ENCODE measurements around the gene SPATS2.

DNA sequence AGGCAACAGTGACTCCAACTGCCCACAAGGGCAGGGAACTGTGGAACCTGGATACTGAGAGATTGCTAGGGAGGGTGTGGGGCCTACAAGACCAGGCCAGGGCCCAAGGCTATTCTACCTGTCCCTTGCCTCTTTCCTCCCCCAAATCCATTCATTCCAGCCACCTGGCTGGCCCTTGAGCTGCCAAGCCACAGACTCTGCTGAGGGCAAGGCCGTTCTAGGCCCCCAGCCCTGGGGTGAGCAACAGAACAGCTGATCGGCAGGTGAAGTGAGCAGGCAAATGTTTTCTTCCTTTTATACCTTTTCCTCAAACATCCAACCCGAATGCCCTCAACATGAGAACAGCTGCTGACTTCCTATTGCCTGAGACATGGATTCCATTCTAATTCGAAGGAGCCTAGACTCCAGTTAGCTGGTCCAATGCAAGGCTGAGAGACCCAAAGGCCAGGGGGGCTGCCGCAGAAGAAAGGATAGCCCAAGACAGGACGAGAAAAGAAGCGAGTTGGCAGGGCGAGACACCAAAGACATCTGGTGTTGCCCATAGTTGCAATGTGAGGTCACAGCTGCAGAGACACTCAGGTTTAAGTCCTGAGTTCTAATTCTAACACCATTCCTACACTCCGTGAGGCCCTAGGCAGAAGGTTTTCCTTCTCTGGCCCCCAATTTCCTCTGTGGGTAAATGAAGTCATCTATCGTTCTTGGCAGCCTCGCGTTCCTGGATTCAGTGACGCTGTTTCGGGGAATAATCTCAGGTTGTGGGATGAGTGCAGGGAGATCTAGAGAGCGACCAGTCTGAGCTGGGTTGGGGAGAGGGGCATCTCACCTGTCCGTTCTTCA lies 31.9 kb upstream of the SPATS2 start:
- TF ChIP-seq, protein P1, sequence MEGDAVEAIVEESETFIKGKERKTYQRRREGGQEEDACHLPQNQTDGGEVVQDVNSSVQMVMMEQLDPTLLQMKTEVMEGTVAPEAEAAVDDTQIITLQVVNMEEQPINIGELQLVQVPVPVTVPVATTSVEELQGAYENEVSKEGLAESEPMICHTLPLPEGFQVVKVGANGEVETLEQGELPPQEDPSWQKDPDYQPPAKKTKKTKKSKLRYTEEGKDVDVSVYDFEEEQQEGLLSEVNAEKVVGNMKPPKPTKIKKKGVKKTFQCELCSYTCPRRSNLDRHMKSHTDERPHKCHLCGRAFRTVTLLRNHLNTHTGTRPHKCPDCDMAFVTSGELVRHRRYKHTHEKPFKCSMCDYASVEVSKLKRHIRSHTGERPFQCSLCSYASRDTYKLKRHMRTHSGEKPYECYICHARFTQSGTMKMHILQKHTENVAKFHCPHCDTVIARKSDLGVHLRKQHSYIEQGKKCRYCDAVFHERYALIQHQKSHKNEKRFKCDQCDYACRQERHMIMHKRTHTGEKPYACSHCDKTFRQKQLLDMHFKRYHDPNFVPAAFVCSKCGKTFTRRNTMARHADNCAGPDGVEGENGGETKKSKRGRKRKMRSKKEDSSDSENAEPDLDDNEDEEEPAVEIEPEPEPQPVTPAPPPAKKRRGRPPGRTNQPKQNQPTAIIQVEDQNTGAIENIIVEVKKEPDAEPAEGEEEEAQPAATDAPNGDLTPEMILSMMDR (IDR thresholded peaks at IDR 0.05): no peak
- no peak for TF ChIP-seq ZFX (IDR thresholded peaks at IDR 0.05; ENCODE audit: borderline replicate concordance)
